AG09319 (cell line): ENCODE data around the gene H3-3A.

Experiments
- DNase-seq: peaks from one replicate; pipeline ENCODE4 v3.0.0-alpha.2; 2010; ENCODE audit warnings: low read depth; ENCODE audit errors: extremely low read depth
- CTCF ChIP-seq: IDR thresholded peaks from 2 replicates; pipeline ENCODE4 v1.5.1; 2011; ENCODE audit warnings: low read depth, mild to moderate bottlenecking, inconsistent platforms, low read length, moderate library complexity

Gene H3-3A

GRCh38 chr1:226107471-226108460 lies 45.2 kb downstream of the H3-3A start:
- no peak for TF ChIP-seq CTCF
- DNase-seq = no peak

- TF ChIP-seq CTCF = no peak
- DNase-seq = no peak
Observed at GRCh38 chr1:226108935-226109828, 46.7 kb downstream of the H3-3A start.

GRCh38 chr1:226109829-226110248 lies 47.3 kb downstream of the H3-3A start:
- no peak for TF ChIP-seq CTCF
- DNase-seq = peak; percentile 27

- DNase-seq = peak; percentile 22
- TF ChIP-seq CTCF = no peak
Observed at GRCh38 chr1:226110249-226111097, 48.0 kb downstream of the H3-3A start.

- DNase-seq = no peak
- no peak for TF ChIP-seq CTCF
Observed at GRCh38 chr1:226111098-226111882, 48.8 kb downstream of the H3-3A start.

- DNase-seq = no peak
- TF ChIP-seq CTCF = no peak
Observed at GRCh38 chr1:226111883-226112261, 49.4 kb downstream of the H3-3A start.
